ENCODE data around the gene MIOS.

DNA sequence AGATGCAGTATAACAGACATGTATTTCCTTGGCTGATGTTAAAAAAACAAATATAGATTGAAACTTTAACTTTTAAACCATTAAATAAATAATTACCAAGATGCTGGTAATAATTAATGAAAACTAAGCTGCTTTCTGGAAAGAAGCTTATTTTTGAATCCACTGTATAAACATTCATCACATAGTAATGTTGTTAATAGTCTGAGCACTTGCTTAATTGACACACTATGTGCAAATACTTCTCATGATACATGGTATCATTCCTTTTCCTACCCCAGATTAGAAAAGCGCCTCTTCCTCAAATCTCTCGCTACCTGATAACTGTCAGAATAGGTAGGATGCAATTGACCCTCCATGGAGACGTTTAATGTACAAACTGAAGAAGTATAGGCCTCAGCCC, 16.0 kb upstream of the MIOS start:
- TF ChIP-seq, protein P1, sequence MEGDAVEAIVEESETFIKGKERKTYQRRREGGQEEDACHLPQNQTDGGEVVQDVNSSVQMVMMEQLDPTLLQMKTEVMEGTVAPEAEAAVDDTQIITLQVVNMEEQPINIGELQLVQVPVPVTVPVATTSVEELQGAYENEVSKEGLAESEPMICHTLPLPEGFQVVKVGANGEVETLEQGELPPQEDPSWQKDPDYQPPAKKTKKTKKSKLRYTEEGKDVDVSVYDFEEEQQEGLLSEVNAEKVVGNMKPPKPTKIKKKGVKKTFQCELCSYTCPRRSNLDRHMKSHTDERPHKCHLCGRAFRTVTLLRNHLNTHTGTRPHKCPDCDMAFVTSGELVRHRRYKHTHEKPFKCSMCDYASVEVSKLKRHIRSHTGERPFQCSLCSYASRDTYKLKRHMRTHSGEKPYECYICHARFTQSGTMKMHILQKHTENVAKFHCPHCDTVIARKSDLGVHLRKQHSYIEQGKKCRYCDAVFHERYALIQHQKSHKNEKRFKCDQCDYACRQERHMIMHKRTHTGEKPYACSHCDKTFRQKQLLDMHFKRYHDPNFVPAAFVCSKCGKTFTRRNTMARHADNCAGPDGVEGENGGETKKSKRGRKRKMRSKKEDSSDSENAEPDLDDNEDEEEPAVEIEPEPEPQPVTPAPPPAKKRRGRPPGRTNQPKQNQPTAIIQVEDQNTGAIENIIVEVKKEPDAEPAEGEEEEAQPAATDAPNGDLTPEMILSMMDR (IDR thresholded peaks at IDR 0.05), result no peak
- no peak for TF ChIP-seq POLR2AphosphoS5 (IDR thresholded peaks at IDR 0.05)

Data from upper lobe of left lung (tissue), 4 donors.